Umbilical cord (tissue), 2 donors: Measurements from ENCODE around the gene APBB3. TPM values are rescaled to one million over a fixed set of nuclear protein-coding genes. Genes with fewer than 3 reads are reported as not detected.

Experiments
- DNase-seq: peaks from one replicate; pipeline ENCODE4 v3.0.0-alpha.2; 2015; ENCODE audit warnings: low spot score
- total RNA-seq: library from RNA; depleted of rRNA; stranded (reverse); fragments of >200 nt; gene quantifications from one replicate; pipeline ENCODE4 v1.2.3, GENCODE V29; 2014; ENCODE audit warnings: low replicate concordance; ENCODE audit not compliant: insufficient read depth

Gene APBB3
- total RNA-seq, 1 donor from 2014 or later: 21.9 TPM

DNA sequence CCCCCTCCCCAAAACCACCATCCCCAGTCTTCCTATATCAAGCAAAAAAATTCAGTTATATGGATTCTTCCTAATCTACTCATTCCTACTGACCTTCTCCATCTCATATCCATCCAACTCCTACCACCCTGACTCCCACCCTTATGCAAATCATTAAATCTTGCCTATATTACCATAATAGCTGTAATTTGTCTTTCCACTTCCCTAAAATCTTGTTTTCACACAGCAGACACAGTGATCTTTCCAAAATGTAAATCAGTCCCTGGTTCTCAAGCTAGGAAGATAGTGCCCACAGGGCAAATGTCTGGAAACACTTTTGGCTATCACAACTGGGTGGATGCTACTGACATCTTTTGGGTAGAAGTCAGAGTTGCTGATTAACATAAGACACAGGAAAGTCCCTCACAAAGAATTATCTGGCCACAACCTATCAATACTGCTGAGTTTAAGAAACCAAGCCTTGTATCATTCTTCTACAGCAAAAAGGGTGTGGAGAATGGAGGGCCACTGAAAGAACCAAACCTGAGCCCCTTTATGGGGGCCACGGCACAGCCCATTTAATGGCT, 8.6 kb downstream of the APBB3 start:
- DNase-seq: no peak

DNA sequence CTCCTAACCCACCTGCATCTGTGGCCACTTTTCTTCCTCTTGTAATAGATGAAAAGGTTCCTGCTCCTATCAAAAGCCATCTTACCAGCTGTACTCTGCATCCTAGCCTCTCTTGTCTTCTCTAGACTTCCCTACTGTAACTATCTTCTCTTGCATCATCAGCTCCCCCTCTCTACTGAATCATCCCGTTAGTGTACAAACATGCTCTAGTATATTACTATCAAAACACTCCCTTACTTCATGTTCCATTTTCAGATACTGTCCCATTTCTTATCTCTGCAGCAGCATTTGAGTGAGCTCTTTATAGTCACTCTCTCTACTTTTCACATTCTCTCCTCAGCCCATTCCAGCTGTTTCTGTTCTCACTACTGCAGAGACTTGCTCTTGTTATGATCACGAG, 9.9 kb downstream of the APBB3 start:
- DNase-seq: no peak

DNA sequence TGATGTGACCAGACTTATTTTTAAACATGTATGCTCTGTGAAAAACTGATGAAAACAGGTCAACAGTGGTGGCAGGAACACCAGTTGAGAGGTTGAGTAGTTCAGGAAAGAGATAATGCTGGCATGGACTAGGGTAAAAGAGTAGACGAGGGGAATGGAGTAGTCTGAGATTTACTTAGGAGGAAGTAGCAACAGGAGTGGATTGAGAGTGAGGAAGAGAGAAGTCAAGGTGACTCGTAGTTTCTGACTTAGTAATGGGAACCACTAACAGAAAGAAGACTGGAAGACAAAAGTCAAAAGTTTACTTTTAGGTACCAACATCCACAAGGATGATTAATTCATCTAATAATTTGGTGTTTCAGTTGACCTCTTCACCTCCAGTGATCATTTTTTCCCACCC, 10.7 kb downstream of the APBB3 start:
- no peak for DNase-seq

DNA sequence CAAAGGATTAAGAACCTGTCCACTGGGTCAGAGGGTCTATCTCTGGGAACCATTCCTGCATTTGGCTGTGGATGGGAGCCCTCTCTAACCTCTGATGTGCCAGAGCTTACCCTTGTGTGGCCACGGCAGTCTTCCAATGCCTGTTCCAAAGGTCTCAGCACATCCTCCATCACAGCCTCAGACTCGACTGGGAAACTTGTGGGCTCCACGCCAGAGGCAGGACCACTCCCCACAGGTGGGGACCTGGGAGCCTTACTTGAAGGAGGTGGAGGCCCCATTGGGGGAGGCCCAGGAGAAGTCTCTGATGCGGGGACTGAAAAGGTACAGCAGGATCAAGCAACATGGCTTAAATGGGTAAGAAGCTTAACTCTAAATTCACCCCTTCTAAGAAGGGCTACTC, 12.5 kb downstream of the APBB3 start:
- DNase-seq: no peak

DNA sequence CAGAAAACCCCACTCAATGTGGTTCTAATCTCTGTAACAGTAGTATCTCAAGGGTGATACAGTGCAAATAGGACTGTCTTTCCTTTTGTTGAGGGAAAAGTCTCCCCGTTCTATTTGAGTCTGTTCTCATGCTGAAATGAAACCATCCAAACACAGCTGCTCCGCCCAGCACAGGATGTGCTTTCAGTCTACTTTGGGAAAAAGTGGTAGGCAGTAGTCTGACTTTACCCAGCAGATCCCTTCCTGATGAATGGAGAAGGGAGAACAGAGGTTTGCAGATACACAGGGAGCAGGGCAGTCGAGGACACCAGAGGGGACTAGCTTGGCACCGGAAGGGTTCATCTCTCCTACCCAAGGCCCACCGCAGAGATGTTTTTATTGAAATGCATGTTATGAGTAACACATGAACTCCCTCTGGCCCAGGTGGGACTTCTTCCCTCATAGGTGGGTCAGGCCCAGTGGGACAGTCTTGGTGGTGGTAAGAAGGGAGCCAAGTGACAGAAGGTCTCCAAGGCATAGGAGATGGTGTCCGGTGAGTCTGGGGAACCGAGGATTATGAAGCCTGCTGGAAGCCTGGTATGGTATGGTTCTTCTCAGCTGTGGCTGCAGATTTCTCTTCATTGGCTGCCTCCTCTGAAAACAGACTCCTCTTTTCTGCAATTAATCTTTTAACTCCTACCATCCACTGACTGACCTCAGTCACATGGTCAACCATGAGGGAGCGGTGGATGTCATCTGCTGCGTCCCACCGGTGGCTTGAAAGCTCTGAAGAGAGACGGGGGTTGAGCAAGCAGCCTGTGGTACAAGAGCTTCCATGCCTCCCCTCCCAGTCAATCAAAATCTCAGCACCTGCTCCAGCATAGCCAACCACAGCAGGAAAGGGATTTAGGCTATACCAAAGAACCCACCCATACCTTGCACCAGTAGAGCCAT, 14.0 kb downstream of the APBB3 start:
- no peak for DNase-seq

DNA sequence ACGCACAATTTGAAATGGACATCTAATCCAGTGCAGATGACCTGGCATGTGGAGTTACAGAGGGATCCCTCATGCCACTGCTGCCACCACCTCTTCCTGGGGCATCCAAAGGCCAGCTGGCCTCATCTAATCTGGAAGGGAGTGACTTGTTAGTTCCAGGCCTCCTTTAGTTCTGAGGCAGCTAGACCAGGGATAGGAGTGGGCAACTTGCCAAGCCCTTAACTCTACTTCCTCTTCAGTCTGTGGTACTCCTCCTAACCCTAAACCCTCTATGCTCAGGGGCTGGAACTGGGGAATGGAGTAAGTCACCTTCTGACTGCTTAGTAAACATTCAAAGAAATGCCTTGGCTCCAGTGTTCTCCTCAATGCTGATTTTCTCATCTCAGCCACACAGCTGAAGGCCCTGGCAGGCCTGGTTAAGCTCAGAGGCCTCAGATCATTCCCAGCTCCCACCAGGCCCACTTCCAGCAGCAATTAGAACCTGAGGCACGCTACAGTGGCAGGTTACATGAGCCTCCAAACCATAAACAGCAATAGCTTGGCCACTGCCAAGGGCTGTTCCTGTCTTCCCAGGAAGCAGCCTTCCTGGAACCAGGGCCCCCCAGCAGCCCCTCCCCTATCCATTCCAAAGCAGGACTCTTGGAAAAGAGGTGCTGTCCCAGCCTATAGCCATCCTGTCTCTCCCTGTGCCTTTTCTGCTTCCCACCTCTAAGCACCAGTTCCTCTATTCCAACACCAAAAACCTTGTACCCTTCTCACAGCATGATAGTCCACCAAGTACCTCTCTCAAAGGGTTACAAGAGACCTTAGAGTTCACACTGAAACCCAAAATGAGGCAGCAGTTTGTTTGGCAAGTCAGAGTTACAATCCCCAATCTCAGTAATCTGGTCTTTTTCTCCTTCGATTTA, 14.9 kb downstream of the APBB3 start:
- peak; percentile 78 for DNase-seq

DNA sequence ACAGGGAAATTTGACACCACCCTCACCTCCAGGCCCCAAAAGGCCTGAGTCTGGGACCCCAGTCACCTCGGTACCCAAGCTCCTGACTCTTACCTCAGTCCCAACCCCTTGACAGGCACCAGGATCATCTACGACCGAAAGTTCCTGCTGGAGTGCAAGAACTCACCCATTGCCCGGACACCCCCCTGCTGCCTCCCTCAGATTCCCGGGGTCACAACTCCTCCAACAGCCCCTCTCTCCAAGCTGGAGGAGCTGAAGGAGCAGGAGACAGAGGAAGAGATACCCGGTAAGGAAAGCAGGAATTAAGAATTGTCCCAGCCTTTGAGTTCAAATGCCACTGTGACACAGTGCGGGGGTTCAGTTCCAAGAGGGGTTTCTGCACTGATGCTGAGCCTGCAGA, 15.6 kb downstream of the APBB3 start:
- no peak for DNase-seq

DNA sequence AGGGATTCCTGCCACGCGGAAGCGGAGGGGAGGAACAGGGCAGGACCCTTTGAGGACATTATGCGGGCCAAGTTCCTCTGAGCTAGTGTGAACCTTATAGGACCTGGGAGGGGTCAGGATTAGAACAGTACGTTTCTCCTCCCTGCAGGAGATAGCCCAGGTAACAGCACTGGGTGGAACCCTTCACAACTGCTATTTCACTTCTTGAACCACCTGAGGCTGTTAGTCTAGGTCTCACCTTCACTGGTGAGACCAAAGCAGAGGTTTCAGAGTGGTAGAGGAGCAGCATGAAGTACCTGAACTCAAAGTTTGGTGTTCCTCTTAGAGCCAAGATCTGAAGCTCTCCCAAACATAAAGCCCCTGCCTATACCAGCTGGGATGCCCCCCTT, 16.1 kb downstream of the APBB3 start:
- DNase-seq: no peak

DNA sequence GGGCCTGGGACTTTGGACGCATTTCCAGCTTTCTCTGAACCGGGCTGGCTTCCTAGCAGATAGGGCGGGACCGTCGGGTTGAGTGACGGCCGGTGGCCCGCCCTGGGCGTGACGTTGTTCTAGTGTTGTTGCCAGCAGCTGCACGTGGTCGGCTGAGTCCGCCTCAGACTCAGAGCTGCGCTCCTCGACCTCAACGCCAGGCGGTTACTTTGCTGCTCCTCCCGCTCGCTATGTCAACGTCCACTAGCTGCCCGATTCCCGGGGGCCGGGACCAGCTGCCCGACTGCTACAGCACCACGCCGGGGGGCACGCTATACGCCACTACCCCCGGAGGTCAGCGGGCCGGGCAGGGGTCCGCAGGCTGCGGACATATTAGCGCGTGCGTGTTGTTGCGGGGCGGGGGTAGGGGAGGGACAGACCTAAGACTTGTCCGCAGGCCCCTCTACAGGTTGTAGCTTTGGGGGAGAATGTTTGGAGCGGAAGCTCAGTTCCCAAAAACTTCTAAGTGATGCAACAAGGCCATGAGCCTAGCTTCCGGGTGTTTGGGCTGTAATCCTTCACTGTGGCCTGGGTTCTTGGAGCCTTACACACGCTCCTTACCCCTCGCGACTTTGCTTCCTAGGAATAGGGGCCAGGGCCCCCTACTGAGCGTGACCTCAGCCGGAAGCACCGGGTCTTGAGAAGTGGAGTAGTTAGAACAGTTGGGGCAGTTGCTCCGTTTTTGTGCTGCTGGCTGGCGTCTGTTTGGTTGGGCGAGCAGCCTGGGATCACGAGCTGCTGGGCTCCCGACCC, 16.7 kb downstream of the APBB3 start, which contains the start of gene EIF4EBP3:
TSS of gene EIF4EBP3 (plus strand) at position 155 of the 792 bp plus-strand sequence. CDS start at position 231, 76 bp downstream.
- DNase-seq: peak; percentile 97

DNA sequence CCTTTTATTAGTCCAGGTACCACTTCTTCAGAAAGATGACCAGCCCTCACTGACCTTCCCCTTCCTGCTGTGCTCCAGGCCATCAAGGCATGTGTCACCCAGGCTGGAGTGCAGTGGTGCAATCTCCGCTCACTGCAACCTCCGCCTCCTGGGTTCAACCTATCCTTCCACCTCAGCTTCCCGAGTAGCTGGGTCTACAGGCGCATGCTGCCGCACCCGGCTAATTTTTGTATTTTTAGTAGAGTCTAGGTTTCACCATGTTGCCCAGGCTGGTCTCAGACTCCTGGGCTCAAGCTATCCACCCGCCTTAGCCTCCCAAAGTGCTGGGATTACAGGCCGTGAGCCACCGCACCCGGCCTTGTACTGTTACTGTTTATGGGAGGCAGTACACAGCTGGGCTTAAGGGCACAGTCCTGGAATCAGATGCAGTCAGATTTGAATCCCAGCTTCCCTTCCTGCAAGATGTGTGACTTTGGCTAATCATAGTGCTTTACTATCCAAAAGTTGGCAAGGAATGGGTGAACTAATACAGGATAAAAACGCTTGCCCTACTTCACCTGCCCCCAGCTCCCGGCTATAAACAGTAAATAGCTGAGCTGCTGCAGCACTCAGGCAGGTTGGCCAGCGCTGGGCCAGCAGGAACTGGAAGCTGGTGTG, 17.4 kb downstream of the APBB3 start:
- no peak for DNase-seq

DNA sequence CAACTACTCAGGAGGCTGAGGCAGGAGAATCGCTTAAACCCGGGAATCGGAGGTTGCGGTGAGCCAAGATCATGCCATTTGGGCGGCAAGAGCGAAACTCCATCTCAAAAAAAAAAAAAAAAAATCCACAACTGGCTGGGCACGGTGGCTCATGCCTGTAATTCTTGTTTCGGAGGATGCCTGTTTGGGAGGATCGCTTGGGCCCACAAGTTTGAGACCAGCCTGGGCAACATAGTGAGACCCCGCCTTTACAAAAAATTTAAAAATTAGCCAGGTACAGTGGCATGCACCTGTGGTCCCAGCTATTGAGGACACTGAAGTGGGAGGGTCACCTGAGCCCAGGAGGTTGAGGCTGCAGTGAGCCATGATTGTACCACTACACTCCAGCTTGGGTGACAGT, 18.8 kb downstream of the APBB3 start:
- no peak for DNase-seq

DNA sequence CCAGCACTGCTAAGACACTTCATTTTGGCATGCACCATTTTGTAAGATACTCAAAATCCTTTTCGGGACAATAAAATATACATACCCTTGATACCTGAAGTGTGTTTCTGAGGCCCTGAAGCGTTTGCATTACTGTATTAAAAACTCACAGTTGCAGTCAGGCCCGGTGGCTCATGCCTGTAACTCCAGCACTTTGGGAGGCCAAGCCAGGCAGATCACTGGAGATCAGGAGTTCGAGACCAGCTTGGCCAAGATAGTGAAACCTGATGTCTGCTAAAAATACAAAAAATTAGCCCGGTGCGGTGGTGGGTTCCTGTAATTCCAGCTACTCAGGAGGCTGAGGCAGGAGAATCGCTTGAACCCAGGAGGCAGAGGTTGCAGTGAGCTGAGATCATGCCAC, 19.4 kb downstream of the APBB3 start:
- no peak for DNase-seq

DNA sequence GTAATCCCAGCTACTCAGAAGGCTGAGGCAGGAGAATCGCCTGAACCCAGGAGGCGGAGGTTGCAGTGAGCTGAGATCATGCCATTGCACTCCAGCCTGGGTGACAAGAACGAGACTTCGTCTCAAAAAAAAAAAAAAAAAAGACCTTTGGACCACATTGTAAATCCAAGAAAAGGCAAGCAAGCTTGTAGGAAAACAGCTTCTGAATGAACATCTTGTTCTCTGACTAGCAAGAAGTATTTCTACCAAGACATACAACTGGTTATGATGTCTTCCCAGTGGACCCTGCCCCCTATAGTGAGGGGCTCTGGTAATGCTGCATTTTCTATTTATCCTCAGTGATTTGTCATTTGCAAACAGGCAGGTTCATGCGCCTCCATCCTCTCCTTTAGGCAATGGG, 21.4 kb downstream of the APBB3 start:
- DNase-seq: no peak

DNA sequence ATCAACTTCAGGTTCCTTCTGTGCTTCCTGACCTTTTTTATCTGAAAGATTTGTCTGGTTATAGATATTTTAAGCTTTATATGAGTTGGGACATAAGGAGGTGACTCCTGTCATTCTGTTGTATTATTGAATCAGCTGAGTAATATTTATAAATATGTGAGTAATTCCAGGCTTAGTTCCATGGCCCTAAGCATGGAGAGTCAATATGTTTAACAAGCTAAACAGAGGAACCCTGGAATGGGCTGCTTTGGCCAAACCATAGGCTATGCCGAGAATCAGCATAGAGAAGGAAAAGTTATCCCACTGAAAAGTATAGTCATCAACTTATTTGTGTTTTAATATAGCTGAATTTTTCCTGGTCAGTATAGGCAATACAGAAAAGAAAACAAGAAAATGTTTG, 24.2 kb downstream of the APBB3 start:
- no peak for DNase-seq

DNA sequence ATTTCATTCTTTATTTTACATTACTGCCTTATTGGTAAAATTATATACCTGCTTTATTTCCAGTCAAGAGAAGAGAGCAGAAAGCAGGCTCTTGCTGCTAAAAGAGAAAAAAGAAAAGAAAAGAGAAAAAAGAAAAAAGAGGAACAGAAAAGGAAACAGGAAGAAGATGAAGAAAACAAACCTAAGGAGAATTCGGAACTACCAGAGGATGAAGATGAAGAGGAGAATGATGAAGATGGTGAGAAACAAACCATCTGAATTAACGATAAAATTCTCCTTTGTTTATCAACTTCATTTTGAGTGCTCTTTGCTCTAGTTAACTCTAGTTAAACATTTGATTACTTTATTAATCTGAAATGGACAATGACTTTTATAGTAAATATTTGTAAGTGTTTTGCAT, 40.4 kb downstream of the APBB3 start:
- DNase-seq: no peak

DNA sequence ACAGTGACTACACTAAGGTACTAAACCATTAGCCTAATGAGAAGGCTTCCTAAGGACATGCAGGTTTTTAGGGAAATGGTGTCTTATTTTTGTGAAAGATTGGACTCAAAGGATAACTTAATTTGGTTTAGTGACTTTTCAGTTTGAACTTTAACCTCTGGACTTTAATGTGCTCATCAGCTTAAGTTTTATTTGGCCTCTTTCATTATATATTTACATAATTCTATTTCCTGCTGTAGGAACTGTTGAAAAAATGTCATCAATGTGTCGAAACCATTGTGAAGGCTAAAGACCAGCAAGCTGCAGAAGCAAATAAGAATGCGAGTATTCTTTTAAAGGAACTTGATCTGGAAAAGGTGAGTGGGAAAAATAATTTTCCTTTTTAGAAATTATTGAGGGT, 51.3 kb downstream of the APBB3 start:
- DNase-seq: no peak

DNA sequence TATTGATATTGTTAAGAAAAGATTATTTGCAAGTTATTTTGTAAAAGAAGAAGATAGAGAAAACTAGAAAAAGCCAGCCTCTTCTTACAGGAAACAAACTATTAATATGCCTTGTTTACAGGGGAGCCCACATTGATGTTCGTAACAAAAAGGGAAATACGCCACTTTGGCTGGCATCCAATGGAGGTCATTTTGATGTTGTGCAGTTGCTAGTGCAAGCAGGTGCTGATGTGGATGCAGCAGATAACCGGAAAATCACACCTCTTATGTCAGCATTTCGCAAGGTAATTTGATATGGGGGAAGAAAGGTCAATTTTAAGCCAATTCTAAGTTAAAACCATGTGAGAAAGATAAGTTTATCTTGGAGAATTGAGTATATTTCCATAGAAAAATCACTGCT, 54.5 kb downstream of the APBB3 start:
- DNase-seq: no peak
